IPS-NIHi11 (cell line): ENCODE data around the gene NPW.
"Not testable (repeated sequence)": the region's sequence is repeated elsewhere in the genome, so short reads cannot be mapped to it uniquely, and the experiment has no call there.

ENCODE experiments used
- DNase-seq: peaks from one replicate; pipeline ENCODE4 v3.0.0; 2012; ENCODE audit warnings: mixed read lengths, low spot score

The NPW gene

GRCh38 chr16:2002406-2003230, 17.0 kb upstream of the NPW start:
- DNase-seq, result no peak

GRCh38 chr16:2003231-2003826, 16.3 kb upstream of the NPW start:
- DNase-seq, result no peak

GRCh38 chr16:2003827-2004641, 15.6 kb upstream of the NPW start:
- peak; percentile 99 for DNase-seq

- DNase-seq, result no peak
Measured at GRCh38 chr16:2004795-2005517, 14.6 kb upstream of the NPW start.

GRCh38 chr16:2005646-2006045, 13.9 kb upstream of the NPW start:
- DNase-seq, result no peak

- DNase-seq, result no peak
Measured at GRCh38 chr16:2006317-2006716, 13.3 kb upstream of the NPW start.

GRCh38 chr16:2007081-2007836, 12.3 kb upstream of the NPW start:
- no peak for DNase-seq

- no peak for DNase-seq
Measured at GRCh38 chr16:2008009-2008526, 11.5 kb upstream of the NPW start.

- DNase-seq, result no peak
Measured at GRCh38 chr16:2008631-2009163, 10.9 kb upstream of the NPW start.

GRCh38 chr16:2009164-2009711, 10.3 kb upstream of the NPW start:
- peak; percentile 49 for DNase-seq

GRCh38 chr16:2009791-2010510, 9.6 kb upstream of the NPW start, which contains the start of gene ZNF598:
Gene ZNF598, minus strand, starts transcription at chr16:2009821.
- peak; percentile 98 for DNase-seq

GRCh38 chr16:2011726-2012125, 7.9 kb upstream of the NPW start:
- DNase-seq, result not testable (repeated sequence)

GRCh38 chr16:2013527-2013926, 6.1 kb upstream of the NPW start:
- no peak for DNase-seq

- no peak for DNase-seq
Measured at GRCh38 chr16:2015117-2015946, 4.3 kb upstream of the NPW start.

- no peak for DNase-seq
Measured at GRCh38 chr16:2015947-2016208, 3.7 kb upstream of the NPW start.

- DNase-seq, result peak; percentile 50
Measured at GRCh38 chr16:2016407-2016922, 3.1 kb upstream of the NPW start.

GRCh38 chr16:2019921-2020831, 591 bp downstream of the NPW start:
- DNase-seq, result no peak

GRCh38 chr16:2022723-2023091, 3.1 kb downstream of the NPW start:
- peak; percentile 77 for DNase-seq
